ENCODE measurements around the gene TMEM60.

DNA sequence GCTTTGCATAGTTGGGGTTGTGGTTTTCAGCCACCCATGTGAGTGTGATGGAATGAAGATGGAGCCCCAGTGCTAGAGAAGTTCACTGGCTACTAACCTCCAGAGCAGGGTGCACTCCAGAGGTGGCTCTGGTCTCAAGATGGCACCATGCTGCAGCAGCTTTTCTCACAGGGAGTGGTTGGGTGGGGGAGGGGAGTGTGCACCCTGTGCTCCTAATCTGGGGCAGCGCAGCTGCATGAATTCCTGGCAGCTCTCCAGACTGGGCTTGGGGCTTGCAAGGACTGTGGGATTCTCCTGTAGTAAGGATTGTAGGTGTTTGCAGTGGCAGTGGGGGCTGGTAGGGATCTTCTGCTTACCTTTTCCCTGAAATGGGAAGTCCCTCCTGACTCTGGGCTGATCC lies 24.0 kb upstream of the TMEM60 start:
- TF ChIP-seq CTCF (IDR thresholded peaks at IDR 0.05) (no peak), POLR2A (IDR thresholded peaks at IDR 0.05) (no peak)
